ENCODE results near the gene SLC9A9. TPM values are rescaled to one million over a fixed set of nuclear protein-coding genes. Genes with fewer than 3 reads are reported as not detected.

SLC9A9 gene
- total and polyA plus RNA-seq, 2 of the 8 experiments (the other 6 are each of a cell fraction or from before 2014, with no cell fraction given), result 0.48 to 1.1 TPM

DNA sequence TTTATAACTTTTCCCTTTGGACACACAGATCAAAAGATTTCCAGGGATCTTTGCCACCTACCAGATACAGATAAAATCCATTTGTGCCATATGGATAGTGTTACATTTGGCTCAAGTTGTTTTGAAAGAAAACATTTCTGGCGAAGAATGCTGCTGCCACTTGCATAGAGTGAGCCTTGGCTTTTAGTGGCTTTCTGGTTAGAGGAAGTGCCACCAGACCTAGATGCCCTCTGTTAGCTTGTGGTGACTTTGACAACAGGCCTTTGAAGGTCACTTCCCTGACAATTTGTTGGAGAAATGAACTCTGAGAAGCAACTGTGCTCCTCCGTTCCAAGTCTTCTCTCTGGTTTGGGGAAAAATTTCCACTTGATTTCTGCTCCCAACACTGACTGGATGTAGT is 570.7 kb downstream of the SLC9A9 start:
- H2BK15ac ChIP-seq (ENCODE audit: low read length), result no peak overlapping the region
- H3K4me1 ChIP-seq (replicated peaks in 1 of 4; ENCODE audit: control insufficient read depth in 3 of 4, insufficient read depth in 4 of 4, low read length in 3 of 4), result no peaks in the 10 kb centered on the region
- ChIA-PET POLR2A (ENCODE audit: partially characterized antibody) (no interaction called here), CTCF (ENCODE audit: partially characterized antibody) (no interaction called here)
- no peak overlapping the region for H2AFZ ChIP-seq (ENCODE audit: low read length)
- no peak overlapping the region for H2BK5ac ChIP-seq (ENCODE audit: low read depth, low read length)
- no peak for DNase-seq (ENCODE audit: low read depth in 1 of 2, low spot score in 2 of 2)
- no peak overlapping the region for H3K4me3 ChIP-seq (ENCODE audit: extremely low read depth in 1 of 4, insufficient read depth in 2 of 4, low read depth in 3 of 4, low read length in 4 of 4)
- no peak overlapping the region for H2AK5ac ChIP-seq (ENCODE audit: low read depth, low read length)
- H3K56ac ChIP-seq (replicated peaks; ENCODE audit: insufficient read length, low read depth, low read length), result no peak overlapping the region
- no peaks in the 10 kb centered on the region for H3K36me3 ChIP-seq (ENCODE audit: control insufficient read depth in 2 of 4, insufficient read depth in 4 of 4, low read length in 3 of 4)
- H3K27ac ChIP-seq (ENCODE audit: low read depth, low read length), result no peak overlapping the region
- H3K4ac ChIP-seq (replicated peaks; ENCODE audit: insufficient read length, low read depth, low read length), result no peak overlapping the region
- no peak overlapping the region for H2BK12ac ChIP-seq (ENCODE audit: low read depth, low read length)
- no peak overlapping the region for H2BK120ac ChIP-seq (replicated peaks; ENCODE audit: low read depth, low read length)
- no peaks in the 10 kb centered on the region for H3K27me3 ChIP-seq (replicated peaks in 1 of 4; ENCODE audit: control insufficient read depth in 3 of 4, extremely low read depth in 1 of 4, insufficient read depth in 3 of 4, low read length in 3 of 4)
- H3K4me2 ChIP-seq (ENCODE audit: insufficient read depth in 1 of 2, low read depth in 2 of 2, low read length in 2 of 2), result no peak overlapping the region
- no peak overlapping the region for H3K23ac ChIP-seq (ENCODE audit: insufficient read length)
- 97% methylated on average over 2 of the region's 2 CpGs; no CpG with 5 or more reads in 1 of the 2 experiments for WGBS, 2 experiments (ENCODE audit: extremely low coverage in 1 of 2, insufficient coverage in 1 of 2, insufficient read length in 1 of 2, insufficient replicate concordance in 2 of 2, low coverage in 1 of 2, low lambda C conversion rate in 2 of 2, missing lambda C conversion rate in 1 of 2)
- no peaks in the 10 kb centered on the region for H3K9me3 ChIP-seq (ENCODE audit: insufficient read depth in 2 of 2, low read depth in 1 of 2, low read length in 1 of 2)
- no peak overlapping the region for H3K9ac ChIP-seq (replicated peaks in 1 of 4; ENCODE audit: extremely low read depth in 1 of 4, low read depth in 3 of 4, low read length in 3 of 4)
- no peaks in the 10 kb centered on the region for H3K79me2 ChIP-seq (ENCODE audit: control insufficient read depth in 1 of 2, insufficient read depth in 2 of 2, low read length in 2 of 2)
- no peaks in the 10 kb centered on the region for H3K23me2 ChIP-seq (ENCODE audit: low read depth, low read length)
- no peak overlapping the region for H4K5ac ChIP-seq (ENCODE audit: insufficient read length, low read depth, low read length)
- no peak overlapping the region for H3K18ac ChIP-seq (ENCODE audit: extremely low read depth, low read length)
- no peaks in the 10 kb centered on the region for H3K79me1 ChIP-seq (ENCODE audit: low read depth, low read length)
- FAIRE-seq, result no peak
- H3K14ac ChIP-seq (ENCODE audit: insufficient read length), result no peak overlapping the region
- no peaks in the 10 kb centered on the region for H4K20me1 ChIP-seq (replicated peaks in 1 of 2; ENCODE audit: control insufficient read depth in 1 of 2, insufficient read depth in 2 of 2, low read length in 2 of 2)
- no peak overlapping the region for H2BK20ac ChIP-seq (ENCODE audit: low read length)
- H4K91ac ChIP-seq (replicated peaks; ENCODE audit: insufficient read length, low read length), result no peak overlapping the region
- TF ChIP-seq RXRA (IDR thresholded peaks at IDR 0.05; ENCODE audit: insufficient read depth, low read depth, low read length) (no peak), YY1 (IDR thresholded peaks at IDR 0.05; ENCODE audit: low read depth, low read length) (no peak), JUN (IDR thresholded peaks at IDR 0.05; ENCODE audit: low read depth, low read length) (no peak), HDAC2 (IDR thresholded peaks at IDR 0.05; ENCODE audit: borderline replicate concordance in 1 of 2, low read depth in 2 of 2, low read length in 2 of 2) (no peak), GTF2F1 (IDR thresholded peaks at IDR 0.05; ENCODE audit: borderline replicate concordance, low read depth, low read length) (no peak), POLR2A (IDR thresholded peaks at IDR 0.05; ENCODE audit: control extremely low read depth in 1 of 2, low read depth in 2 of 2, low read length in 2 of 2) (no peak)
- TF ChIP-seq, protein P1, sequence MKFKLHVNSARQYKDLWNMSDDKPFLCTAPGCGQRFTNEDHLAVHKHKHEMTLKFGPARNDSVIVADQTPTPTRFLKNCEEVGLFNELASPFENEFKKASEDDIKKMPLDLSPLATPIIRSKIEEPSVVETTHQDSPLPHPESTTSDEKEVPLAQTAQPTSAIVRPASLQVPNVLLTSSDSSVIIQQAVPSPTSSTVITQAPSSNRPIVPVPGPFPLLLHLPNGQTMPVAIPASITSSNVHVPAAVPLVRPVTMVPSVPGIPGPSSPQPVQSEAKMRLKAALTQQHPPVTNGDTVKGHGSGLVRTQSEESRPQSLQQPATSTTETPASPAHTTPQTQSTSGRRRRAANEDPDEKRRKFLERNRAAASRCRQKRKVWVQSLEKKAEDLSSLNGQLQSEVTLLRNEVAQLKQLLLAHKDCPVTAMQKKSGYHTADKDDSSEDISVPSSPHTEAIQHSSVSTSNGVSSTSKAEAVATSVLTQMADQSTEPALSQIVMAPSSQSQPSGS (IDR thresholded peaks at IDR 0.05; ENCODE audit: low read length), result no peak
- H4K8ac ChIP-seq (ENCODE audit: extremely low read depth, insufficient read depth, low read length), result no peak overlapping the region
